ENCODE measurements around the gene CPLX1. TPM values are rescaled to one million over a fixed set of nuclear protein-coding genes. Genes with fewer than 3 reads are reported as not detected.

CPLX1 gene
- total RNA-seq, 1 donor from 2014 or later: not detected

DNA sequence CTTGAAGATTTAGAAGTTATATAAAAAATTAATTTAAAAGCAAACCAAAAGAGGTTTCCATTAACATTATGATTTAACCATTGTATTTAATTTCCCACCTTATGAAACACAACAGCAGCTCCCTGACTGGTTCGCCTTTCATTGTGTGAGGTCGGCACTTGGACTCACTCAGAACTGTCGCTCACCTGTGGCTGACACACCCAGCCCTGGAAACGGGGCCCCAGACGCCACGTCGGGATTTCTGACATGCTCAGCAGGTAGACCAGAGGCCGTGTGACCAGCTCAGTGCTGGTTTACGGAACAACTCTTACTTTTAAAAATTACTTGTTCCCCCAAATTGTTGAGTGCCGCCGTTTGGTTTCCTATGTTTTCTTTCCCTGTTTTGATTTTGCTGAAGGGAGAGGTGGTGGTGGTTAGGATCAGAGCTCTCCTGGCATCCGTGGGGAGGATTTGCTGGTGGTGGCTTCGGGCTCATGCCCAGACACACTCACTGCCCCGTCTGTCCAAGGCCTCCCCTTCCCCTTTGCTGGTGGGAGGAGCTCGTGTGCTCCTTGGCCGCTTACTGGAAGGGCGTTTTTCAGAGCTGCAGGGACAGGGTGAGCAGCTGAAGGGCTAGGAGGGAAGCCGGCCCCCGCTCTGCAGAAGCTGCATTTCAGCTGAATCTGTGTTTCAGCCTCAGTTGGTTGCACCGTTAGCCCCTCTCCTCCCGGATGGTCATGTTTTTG is 59.2 kb downstream of the CPLX1 start:
- intact Hi-C loops (cut with micrococcal nuclease): no loop called here
- Mint-ChIP-seq H3K27ac (no peak overlapping the region), H3K27me3 (no peaks in the 10 kb centered on the region), H3K36me3 (ENCODE audit: low read depth) (peaks cover 81% of the 10 kb centered on the region), H3K9me3 (no peaks in the 10 kb centered on the region), H3K4me1 (peaks cover 8% of the 10 kb centered on the region), H3K4me3 (no peak overlapping the region)
- ATAC-seq (ENCODE audit: low read depth): no peak
- TF ChIP-seq, protein P1, sequence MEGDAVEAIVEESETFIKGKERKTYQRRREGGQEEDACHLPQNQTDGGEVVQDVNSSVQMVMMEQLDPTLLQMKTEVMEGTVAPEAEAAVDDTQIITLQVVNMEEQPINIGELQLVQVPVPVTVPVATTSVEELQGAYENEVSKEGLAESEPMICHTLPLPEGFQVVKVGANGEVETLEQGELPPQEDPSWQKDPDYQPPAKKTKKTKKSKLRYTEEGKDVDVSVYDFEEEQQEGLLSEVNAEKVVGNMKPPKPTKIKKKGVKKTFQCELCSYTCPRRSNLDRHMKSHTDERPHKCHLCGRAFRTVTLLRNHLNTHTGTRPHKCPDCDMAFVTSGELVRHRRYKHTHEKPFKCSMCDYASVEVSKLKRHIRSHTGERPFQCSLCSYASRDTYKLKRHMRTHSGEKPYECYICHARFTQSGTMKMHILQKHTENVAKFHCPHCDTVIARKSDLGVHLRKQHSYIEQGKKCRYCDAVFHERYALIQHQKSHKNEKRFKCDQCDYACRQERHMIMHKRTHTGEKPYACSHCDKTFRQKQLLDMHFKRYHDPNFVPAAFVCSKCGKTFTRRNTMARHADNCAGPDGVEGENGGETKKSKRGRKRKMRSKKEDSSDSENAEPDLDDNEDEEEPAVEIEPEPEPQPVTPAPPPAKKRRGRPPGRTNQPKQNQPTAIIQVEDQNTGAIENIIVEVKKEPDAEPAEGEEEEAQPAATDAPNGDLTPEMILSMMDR (IDR thresholded peaks at IDR 0.05): no peak
- CTCF ChIA-PET: interaction anchor here (1.0 kb wide), 1 partner anchor 220 kb away, joined by 3 read pairs; the partner anchor contains the start of gene IDUA
- POLR2A ChIA-PET: no interaction called here
- no peak for DNase-seq

DNA sequence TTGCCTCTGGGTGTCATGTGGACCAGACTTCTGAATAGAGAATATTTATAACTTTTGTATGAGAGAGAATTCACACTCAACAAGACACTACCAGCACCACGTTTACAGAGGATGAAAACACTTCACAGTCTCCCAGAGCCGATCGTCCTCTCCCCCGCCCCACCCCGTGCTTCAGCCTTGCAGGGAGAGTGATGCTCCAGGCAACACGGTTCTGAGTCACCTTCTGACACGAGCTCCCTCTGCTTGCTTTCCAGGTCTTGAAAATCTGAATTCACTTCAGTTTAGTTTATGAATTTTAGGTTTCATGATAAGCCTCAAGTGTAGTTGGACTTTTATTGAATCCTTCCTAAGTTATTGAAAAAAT is 59.8 kb downstream of the CPLX1 start:
- POLR2A ChIA-PET: no interaction called here
- peaks cover 83% of the 10 kb centered on the region for H3K36me3 Mint-ChIP-seq (ENCODE audit: low read depth)
- H3K4me3 Mint-ChIP-seq: no peak overlapping the region

DNA sequence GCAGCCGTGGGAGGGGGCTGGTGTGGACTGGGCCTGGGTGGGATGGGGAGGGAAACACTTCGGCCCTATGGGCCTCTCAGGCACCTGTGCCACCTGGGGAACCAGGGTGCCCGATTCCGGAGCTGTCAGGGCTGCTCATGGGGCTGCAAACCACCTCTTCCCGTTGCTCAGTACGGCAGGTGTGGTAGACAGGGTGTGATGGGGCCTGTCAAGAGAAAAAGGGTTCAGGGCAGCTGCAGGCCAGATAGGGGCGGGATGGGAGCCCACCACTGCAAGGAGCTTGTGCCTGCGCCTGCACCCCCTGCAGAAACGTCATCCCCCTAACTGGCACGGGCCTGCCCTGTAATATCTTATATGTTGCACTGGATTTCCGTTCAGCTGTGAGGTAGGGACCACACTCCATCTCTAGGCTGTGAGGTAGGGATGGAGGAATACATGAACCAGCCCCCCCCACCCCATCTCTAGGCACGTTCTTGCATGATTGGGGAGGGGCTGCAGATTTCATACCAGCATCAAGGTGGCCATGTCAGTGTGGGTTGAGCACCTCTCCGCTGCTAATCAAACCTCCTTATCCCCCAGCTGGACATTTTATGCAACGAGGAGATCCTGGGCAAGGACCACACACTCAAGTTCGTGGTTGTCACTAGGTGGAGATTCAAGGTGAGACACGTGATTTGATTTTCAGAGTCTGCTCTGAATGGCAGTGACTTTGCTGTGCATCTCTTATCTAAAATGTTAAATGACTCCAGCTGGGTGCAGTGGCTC is 61.3 kb downstream of the CPLX1 start:
- Mint-ChIP-seq H3K4me3 (no peak overlapping the region), H3K27ac (peak overlapping the region; percentile 35), H3K9me3 (no peaks in the 10 kb centered on the region), H3K4me1 (peaks cover 3% of the 10 kb centered on the region), H3K27me3 (no peaks in the 10 kb centered on the region), H3K36me3 (ENCODE audit: low read depth) (peaks cover 84% of the 10 kb centered on the region)
- DNase-seq: no peak
- no peak for ATAC-seq (ENCODE audit: low read depth)
- ChIA-PET POLR2A (interaction anchor here (0.7 kb wide), 1 partner anchor 422 kb away, joined by 3 read pairs; no protein-coding TSS in a partner anchor), CTCF (interaction anchor here (1.8 kb wide), 1 partner anchor 223 kb away, joined by 4 read pairs; the partner anchor contains the start of gene IDUA)
- intact Hi-C loops (cut with micrococcal nuclease): no loop called here
- TF ChIP-seq, protein P1 (IDR thresholded peaks at IDR 0.05): no peak

More for the DNA sequence above, 59.8 kb downstream of the CPLX1 start:
- DNase-seq (no peak), ATAC-seq (ENCODE audit: low read depth) (no peak)
- Mint-ChIP-seq H3K4me1 (peaks cover 6% of the 10 kb centered on the region), H3K27ac (peak overlapping the region; percentile 7), H3K27me3 (no peaks in the 10 kb centered on the region), H3K9me3 (no peaks in the 10 kb centered on the region)
- intact Hi-C loops (cut with micrococcal nuclease): no loop called here
- CTCF ChIA-PET: interaction anchor here (1.0 kb wide), 1 partner anchor 221 kb away, joined by 3 read pairs; the partner anchor contains the start of gene IDUA
- TF ChIP-seq, protein P1 (IDR thresholded peaks at IDR 0.05): no peak

DNA sequence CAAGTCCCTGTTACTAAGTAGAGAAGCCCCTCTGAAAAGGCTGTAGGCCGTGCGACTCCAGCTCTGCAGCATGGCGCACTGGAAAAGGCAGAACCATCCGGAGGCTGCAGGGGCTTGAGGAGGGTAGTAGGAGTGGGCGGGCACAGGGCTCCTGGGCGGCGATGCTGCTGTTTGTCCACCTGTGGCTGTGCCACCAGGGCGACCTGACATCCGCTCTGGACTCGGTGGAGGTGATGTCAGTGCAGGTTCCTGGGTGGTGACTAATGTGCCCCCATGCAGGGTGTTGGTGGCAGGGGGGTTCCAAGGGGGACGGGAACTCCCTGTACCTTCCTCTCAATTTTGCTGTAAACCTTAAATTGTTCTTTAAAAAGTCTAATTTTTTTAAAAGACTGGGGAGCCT is 62.0 kb downstream of the CPLX1 start:
- intact Hi-C loops (cut with micrococcal nuclease): no loop called here
- Mint-ChIP-seq H3K27ac (no peak overlapping the region), H3K27me3 (no peaks in the 10 kb centered on the region), H3K4me3 (no peak overlapping the region), H3K36me3 (ENCODE audit: low read depth) (peaks cover 78% of the 10 kb centered on the region), H3K4me1 (no peaks in the 10 kb centered on the region), H3K9me3 (no peaks in the 10 kb centered on the region)
- ATAC-seq (ENCODE audit: low read depth): no peak
- TF ChIP-seq, protein P1 (IDR thresholded peaks at IDR 0.05): no peak
- CTCF ChIA-PET: interaction anchor here (1.8 kb wide), 1 partner anchor 223 kb away, joined by 4 read pairs; the partner anchor contains the start of gene IDUA
- no peak for DNase-seq
- POLR2A ChIA-PET: no interaction called here
